ENCODE results near the gene RASSF5.

DNA sequence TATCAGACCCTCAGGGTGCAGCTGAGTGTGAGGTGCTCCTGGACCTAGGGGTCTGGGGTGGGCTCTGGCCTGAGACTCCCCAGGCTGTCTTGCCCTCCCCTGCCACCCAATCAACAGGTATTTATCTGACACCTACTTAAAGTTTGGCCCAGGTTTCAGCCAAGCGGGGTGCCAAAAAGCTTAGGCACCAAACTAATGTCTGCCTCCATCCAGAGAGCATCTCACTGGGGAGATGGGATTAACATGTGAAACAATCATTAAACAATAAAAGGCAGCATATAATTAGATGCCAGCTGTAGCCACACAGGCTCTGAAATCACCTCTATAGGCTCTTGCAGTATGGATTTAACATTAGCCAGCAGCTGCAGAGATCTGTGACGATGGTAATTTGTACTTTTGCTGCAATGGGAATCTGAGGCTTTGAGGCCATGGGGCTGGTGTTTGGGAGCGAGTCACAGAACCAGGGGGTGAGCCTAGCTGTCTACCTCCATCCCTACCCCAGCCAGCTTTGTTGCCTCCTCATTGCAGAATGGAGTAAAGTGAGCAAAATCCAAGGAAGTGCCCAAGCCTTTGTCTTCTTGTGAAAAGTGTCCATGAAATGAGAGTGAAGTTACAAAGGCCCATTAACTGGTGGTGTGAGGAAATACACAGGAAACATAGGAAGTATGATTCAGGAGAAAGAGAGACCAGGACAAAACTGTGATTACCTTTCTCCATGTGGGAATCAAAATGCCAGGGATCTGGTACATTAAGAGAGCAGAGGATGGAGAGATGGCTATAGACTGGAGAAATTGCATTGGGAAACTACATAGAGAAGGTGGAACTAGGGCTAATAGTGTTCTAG lies 68.8 kb downstream of the RASSF5 start:
- TF ChIP-seq CBX5 (IDR thresholded peaks at IDR 0.05; ENCODE audit: low read depth) (no peak), SUPT20H (IDR thresholded peaks at IDR 0.05; ENCODE audit: borderline replicate concordance, control insufficient read depth, low read depth, low read length) (no peak), SRF (IDR thresholded peaks at IDR 0.05; ENCODE audit: low read depth in 2 of 2, low read length in 2 of 2) (no peak), HDAC6 (IDR thresholded peaks at IDR 0.05; ENCODE audit: unreplicated experiment) (no peak), RAD21 (IDR thresholded peaks at IDR 0.05; ENCODE audit: insufficient read depth, low read depth, low read length) (no peak), EZH2 (IDR thresholded peaks at IDR 0.05; ENCODE audit: borderline replicate concordance, control insufficient read depth, low read depth, low read length) (no peak), POLR2A (IDR thresholded peaks at IDR 0.05; ENCODE audit: low read depth, low read length) (no peak), BCL11A (IDR thresholded peaks at IDR 0.05; ENCODE audit: low read depth, low read length) (no peak), SREBF2 (IDR thresholded peaks at IDR 0.05; ENCODE audit: low read length) (no peak), ZNF217 (IDR thresholded peaks at IDR 0.05) (no peak), CBFB (IDR thresholded peaks at IDR 0.05; ENCODE audit: low read depth) (no peak)
- TF ChIP-seq, protein P1, sequence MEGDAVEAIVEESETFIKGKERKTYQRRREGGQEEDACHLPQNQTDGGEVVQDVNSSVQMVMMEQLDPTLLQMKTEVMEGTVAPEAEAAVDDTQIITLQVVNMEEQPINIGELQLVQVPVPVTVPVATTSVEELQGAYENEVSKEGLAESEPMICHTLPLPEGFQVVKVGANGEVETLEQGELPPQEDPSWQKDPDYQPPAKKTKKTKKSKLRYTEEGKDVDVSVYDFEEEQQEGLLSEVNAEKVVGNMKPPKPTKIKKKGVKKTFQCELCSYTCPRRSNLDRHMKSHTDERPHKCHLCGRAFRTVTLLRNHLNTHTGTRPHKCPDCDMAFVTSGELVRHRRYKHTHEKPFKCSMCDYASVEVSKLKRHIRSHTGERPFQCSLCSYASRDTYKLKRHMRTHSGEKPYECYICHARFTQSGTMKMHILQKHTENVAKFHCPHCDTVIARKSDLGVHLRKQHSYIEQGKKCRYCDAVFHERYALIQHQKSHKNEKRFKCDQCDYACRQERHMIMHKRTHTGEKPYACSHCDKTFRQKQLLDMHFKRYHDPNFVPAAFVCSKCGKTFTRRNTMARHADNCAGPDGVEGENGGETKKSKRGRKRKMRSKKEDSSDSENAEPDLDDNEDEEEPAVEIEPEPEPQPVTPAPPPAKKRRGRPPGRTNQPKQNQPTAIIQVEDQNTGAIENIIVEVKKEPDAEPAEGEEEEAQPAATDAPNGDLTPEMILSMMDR (IDR thresholded peaks at IDR 0.05 in 2 of 3, conservative IDR thresholded peaks at IDR 0.05 in 1 of 3; ENCODE audit: control insufficient read depth in 2 of 3, extremely low read depth in 1 of 3, insufficient read depth in 1 of 3, low read depth in 3 of 3, low read length in 3 of 3): no peak
- TF ChIP-seq, protein P2, sequence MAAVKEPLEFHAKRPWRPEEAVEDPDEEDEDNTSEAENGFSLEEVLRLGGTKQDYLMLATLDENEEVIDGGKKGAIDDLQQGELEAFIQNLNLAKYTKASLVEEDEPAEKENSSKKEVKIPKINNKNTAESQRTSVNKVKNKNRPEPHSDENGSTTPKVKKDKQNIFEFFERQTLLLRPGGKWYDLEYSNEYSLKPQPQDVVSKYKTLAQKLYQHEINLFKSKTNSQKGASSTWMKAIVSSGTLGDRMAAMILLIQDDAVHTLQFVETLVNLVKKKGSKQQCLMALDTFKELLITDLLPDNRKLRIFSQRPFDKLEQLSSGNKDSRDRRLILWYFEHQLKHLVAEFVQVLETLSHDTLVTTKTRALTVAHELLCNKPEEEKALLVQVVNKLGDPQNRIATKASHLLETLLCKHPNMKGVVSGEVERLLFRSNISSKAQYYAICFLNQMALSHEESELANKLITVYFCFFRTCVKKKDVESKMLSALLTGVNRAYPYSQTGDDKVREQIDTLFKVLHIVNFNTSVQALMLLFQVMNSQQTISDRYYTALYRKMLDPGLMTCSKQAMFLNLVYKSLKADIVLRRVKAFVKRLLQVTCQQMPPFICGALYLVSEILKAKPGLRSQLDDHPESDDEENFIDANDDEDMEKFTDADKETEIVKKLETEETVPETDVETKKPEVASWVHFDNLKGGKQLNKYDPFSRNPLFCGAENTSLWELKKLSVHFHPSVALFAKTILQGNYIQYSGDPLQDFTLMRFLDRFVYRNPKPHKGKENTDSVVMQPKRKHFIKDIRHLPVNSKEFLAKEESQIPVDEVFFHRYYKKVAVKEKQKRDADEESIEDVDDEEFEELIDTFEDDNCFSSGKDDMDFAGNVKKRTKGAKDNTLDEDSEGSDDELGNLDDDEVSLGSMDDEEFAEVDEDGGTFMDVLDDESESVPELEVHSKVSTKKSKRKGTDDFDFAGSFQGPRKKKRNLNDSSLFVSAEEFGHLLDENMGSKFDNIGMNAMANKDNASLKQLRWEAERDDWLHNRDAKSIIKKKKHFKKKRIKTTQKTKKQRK (IDR thresholded peaks at IDR 0.05; ENCODE audit: low read depth, low read length): no peak
- TF ChIP-seq, protein P3, sequence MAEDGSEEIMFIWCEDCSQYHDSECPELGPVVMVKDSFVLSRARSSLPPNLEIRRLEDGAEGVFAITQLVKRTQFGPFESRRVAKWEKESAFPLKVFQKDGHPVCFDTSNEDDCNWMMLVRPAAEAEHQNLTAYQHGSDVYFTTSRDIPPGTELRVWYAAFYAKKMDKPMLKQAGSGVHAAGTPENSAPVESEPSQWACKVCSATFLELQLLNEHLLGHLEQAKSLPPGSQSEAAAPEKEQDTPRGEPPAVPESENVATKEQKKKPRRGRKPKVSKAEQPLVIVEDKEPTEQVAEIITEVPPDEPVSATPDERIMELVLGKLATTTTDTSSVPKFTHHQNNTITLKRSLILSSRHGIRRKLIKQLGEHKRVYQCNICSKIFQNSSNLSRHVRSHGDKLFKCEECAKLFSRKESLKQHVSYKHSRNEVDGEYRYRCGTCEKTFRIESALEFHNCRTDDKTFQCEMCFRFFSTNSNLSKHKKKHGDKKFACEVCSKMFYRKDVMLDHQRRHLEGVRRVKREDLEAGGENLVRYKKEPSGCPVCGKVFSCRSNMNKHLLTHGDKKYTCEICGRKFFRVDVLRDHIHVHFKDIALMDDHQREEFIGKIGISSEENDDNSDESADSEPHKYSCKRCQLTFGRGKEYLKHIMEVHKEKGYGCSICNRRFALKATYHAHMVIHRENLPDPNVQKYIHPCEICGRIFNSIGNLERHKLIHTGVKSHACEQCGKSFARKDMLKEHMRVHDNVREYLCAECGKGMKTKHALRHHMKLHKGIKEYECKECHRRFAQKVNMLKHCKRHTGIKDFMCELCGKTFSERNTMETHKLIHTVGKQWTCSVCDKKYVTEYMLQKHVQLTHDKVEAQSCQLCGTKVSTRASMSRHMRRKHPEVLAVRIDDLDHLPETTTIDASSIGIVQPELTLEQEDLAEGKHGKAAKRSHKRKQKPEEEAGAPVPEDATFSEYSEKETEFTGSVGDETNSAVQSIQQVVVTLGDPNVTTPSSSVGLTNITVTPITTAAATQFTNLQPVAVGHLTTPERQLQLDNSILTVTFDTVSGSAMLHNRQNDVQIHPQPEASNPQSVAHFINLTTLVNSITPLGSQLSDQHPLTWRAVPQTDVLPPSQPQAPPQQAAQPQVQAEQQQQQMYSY (CRISPR knock-in tag; IDR thresholded peaks at IDR 0.05): no peak
